Liver (tissue), 9 donors: Measurements from ENCODE around the gene VPS37B. TPM values are rescaled to one million over a fixed set of nuclear protein-coding genes. Genes with fewer than 3 reads are reported as not detected.

Experiments
- DNase-seq: peaks from one replicate; pipeline ENCODE4 v3.0.0-alpha.2; 2017; ENCODE audit warnings: low spot score
- H3K27ac ChIP-seq, 2 donors: one replicate each; pipeline ENCODE4 v1.7.0; 2013; ENCODE audit warnings: inconsistent platforms in 2 of 2, low read length in 2 of 2, control low read depth in 1 of 2, low read depth in 1 of 2, mild to moderate bottlenecking in 1 of 2
- H3K27me3 ChIP-seq, 4 donors: one replicate each; pipeline versions ENCODE4 v1.6.1 to v1.7.0; 2013; ENCODE audit warnings: low read length in 3 of 4, inconsistent platforms in 1 of 4, mild to moderate bottlenecking in 1 of 4, moderate library complexity in 1 of 4; ENCODE audit not compliant: control insufficient read depth in 4 of 4, insufficient read depth in 4 of 4
- H3K36me3 ChIP-seq, 4 donors: one replicate each; pipeline versions ENCODE4 v1.6.1 to v1.7.0; 2013; ENCODE audit warnings: low read length in 3 of 4, mild to moderate bottlenecking in 3 of 4, low read depth in 1 of 4, moderate library complexity in 1 of 4; ENCODE audit not compliant: control insufficient read depth in 4 of 4, insufficient read depth in 3 of 4
- H3K4me1 ChIP-seq, 4 donors: one replicate each; pipeline versions ENCODE4 v1.6.1 to v1.7.0; 2013; ENCODE audit warnings: low read length in 3 of 4, mild to moderate bottlenecking in 3 of 4, moderate library complexity in 1 of 4; ENCODE audit not compliant: control insufficient read depth in 4 of 4, insufficient read depth in 4 of 4
- H3K4me3 ChIP-seq, 3 donors: one replicate each; pipeline versions ENCODE4 v1.6.1 to v1.7.0; 2013; ENCODE audit warnings: low read length in 3 of 3, control low read depth in 1 of 3, low read depth in 1 of 3, mild to moderate bottlenecking in 1 of 3
- H3K9ac ChIP-seq, 2 donors: one replicate each; pipeline ENCODE4 v1.7.0; 2013; ENCODE audit warnings: low read length in 2 of 2, mild to moderate bottlenecking in 2 of 2, moderate library complexity in 2 of 2, control low read depth in 1 of 2, low read depth in 1 of 2
- H3K9me3 ChIP-seq, 4 donors: one replicate each; pipeline versions ENCODE4 v1.6.1 to v1.7.0; 2013; ENCODE audit warnings: low read length in 3 of 4; ENCODE audit not compliant: control insufficient read depth in 4 of 4
- ATF3 ChIP-seq: IDR thresholded peaks from 2 replicates; pipeline ENCODE4 v1.6.1; 2016; ENCODE audit warnings: antibody characterized with exemption
- EGR1 ChIP-seq, 2 donors: IDR thresholded peaks; 2 replicates each; pipeline ENCODE4 v1.6.1; 2016 to 2018; ENCODE audit warnings: antibody characterized with exemption in 2 of 2, low read depth in 2 of 2
- FOXA1 ChIP-seq: IDR thresholded peaks from 2 replicates; pipeline ENCODE4 v1.6.1; 2016; ENCODE audit warnings: antibody characterized with exemption
- FOXA2 ChIP-seq: IDR thresholded peaks from 2 replicates; pipeline ENCODE4 v1.6.1; 2016; ENCODE audit warnings: antibody characterized with exemption
- GABPA ChIP-seq, 2 donors: IDR thresholded peaks in 1 of 2; conservative IDR thresholded peaks in 1 of 2; 2 replicates each; pipeline ENCODE4 v1.6.1; 2016; ENCODE audit warnings: antibody characterized with exemption in 2 of 2, mild to moderate bottlenecking in 1 of 2, moderate library complexity in 1 of 2
- HNF4A ChIP-seq, 2 donors: conservative IDR thresholded peaks; 2 replicates each; pipeline ENCODE4 v1.6.1; 2016; ENCODE audit warnings: antibody characterized with exemption in 2 of 2, mild to moderate bottlenecking in 2 of 2
- HNF4G ChIP-seq: IDR thresholded peaks from 2 replicates; pipeline ENCODE4 v1.6.1; 2016; ENCODE audit warnings: antibody characterized with exemption
- JUND ChIP-seq, 2 donors: IDR thresholded peaks; 2 replicates each; pipeline ENCODE4 v1.6.1; 2016; ENCODE audit warnings: antibody characterized with exemption in 2 of 2
- NR2F2 ChIP-seq: IDR thresholded peaks from 2 replicates; pipeline ENCODE4 v1.6.1; 2016; ENCODE audit warnings: antibody characterized with exemption
- RAD21 ChIP-seq, 2 donors: IDR thresholded peaks; 2 replicates each; pipeline ENCODE4 v1.6.1; 2016; ENCODE audit warnings: antibody characterized with exemption in 2 of 2, mild to moderate bottlenecking in 2 of 2
- RXRA ChIP-seq, 2 donors: IDR thresholded peaks; 2 replicates each; pipeline ENCODE4 v1.6.1; 2017 to 2018; ENCODE audit warnings: antibody characterized with exemption in 2 of 2, mild to moderate bottlenecking in 1 of 2
- SP1 ChIP-seq: IDR thresholded peaks from 2 replicates; pipeline ENCODE4 v1.6.1; 2018; ENCODE audit warnings: antibody characterized with exemption, mild to moderate bottlenecking
- TAF1 ChIP-seq: conservative IDR thresholded peaks from 2 replicates; pipeline ENCODE4 v1.6.1; 2016; ENCODE audit warnings: antibody characterized with exemption, mild to moderate bottlenecking
- YY1 ChIP-seq: IDR thresholded peaks from 2 replicates; pipeline ENCODE4 v1.6.1; 2016; ENCODE audit warnings: antibody characterized with exemption, mild to moderate bottlenecking
- ZBTB33 ChIP-seq: IDR thresholded peaks from 2 replicates; pipeline ENCODE4 v1.6.1; 2016; ENCODE audit warnings: antibody characterized with exemption
- WGBS: extraction: QIAGEN DNeasy Blood & Tissue Kit; methylation state at CpG from one replicate; pipeline ENCODE4 v1.1.7; 2013; 5-methylcytosine and 5-hydroxymethylcytosine counted together
- polyA plus RNA-seq, 2 donors: library from polyadenylated mRNA; stranded (reverse) in 1 of 2; unstranded in 1 of 2; fragments of 200-250 nt in 1 of 2; fragments of >200 nt in 1 of 2; fragmentation: Nextera tagmentation in 1 of 2; extraction: Ambion mirVana in 1 of 2; gene quantifications; one replicate each; pipeline versions ENCODE4 v1.2.1 to v1.2.3, GENCODE V29; 2013 to 2015
- total RNA-seq, 2 donors: library from RNA; depleted of rRNA; stranded (reverse); fragments of >200 nt; gene quantifications; one replicate each; pipeline ENCODE4 v1.2.3, GENCODE V29; 2014
- TF ChIP-seq, protein P1 (sequence below): IDR thresholded peaks from 2 replicates; pipeline ENCODE4 v1.6.1; 2016; ENCODE audit warnings: antibody characterized with exemption
- TF ChIP-seq, protein P2 (sequence below): IDR thresholded peaks from 2 replicates; pipeline ENCODE4 v1.6.1; 2016; ENCODE audit warnings: antibody characterized with exemption, mild to moderate bottlenecking
- TF ChIP-seq, protein P3 (sequence below): fragments of 150-350 bp; IDR thresholded peaks from 2 replicates; pipeline ENCODE4 v1.5.1; 2017; ENCODE audit warnings: improper control_type of control experiment, low read depth, low read length; ENCODE audit not compliant: missing input control
- donor health status: healthy.
- donor health status: healthy.
- donor health status: healthy.
- donor health status: healthy.
- donor health status: healthy.

The VPS37B gene
- total and polyA plus RNA-seq, 4 donors: 2.3 to 6.8 (median 3.8) TPM

DNA sequence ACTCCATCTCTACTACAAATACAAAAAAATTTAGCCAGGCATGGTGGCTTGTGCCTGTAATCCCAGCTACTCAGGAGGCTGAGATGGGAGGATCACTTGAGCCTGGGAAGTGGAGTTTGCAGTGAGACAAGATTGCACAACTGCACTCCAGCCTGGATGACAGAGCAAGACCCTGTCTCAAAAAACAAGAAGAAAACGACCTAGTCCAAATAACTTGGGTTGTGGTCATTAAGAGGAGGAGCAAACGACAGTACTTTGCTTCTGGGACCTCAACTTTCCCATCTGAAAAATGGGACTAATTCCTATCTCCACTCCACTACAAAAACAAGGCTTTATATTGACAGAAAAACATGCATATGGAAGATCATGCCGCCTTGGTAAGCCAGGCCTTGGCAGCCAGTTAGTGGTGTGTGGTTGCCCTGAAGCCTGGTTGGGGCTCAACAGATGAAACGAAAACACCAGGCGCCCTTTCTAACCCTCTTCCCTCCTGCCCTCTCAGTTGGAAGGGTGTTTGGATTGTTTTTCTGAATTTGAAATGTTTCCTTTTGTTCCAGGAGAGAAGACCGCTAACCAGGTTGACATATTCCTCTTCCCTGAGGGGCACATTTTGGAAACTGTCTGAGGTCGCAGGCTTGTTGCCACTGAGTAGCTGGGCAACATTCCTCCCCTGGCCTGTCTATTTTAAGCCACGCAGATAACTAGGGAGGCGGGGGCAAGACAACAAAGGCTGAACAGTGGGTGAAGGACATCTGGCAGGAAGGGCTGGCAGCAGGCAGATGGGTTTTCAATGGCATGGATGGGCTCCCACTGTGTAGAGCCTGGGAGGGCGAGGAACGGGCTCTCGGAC lies 13.7 kb upstream of the VPS37B start:
- Histone ChIP-seq H3K27ac (no peak overlapping the region), H3K4me3 (no peak overlapping the region), H3K9me3 (no peaks in the 10 kb centered on the region), H3K9ac (no peak overlapping the region), H3K27me3 (no peaks in the 10 kb centered on the region), H3K4me1 (no peaks in the 10 kb centered on the region), H3K36me3 (no peaks in the 10 kb centered on the region)
- DNase-seq: no peak
- WGBS: 77% methylated on average over 12 of the region's 12 CpGs
- TF ChIP-seq GABPA (IDR thresholded peaks at IDR 0.05 in 1 of 2, conservative IDR thresholded peaks at IDR 0.05 in 1 of 2) (no peak), FOXA1 (no peak), ATF3 (no peak), JUND (IDR thresholded peaks at IDR 0.05) (no peak), HNF4A (conservative IDR thresholded peaks at IDR 0.05) (no peak), ZBTB33 (no peak), RXRA (IDR thresholded peaks at IDR 0.05) (no peak), RAD21 (IDR thresholded peaks at IDR 0.05) (no peak), FOXA2 (no peak), NR2F2 (no peak), HNF4G (no peak), EGR1 (IDR thresholded peaks at IDR 0.05; ENCODE audit: low read depth in 2 of 2) (no peak), SP1 (no peak), TAF1 (no peak), YY1 (no peak)
- TF ChIP-seq, protein P1, sequence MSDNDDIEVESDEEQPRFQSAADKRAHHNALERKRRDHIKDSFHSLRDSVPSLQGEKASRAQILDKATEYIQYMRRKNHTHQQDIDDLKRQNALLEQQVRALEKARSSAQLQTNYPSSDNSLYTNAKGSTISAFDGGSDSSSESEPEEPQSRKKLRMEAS: no peak
- TF ChIP-seq, protein P2, sequence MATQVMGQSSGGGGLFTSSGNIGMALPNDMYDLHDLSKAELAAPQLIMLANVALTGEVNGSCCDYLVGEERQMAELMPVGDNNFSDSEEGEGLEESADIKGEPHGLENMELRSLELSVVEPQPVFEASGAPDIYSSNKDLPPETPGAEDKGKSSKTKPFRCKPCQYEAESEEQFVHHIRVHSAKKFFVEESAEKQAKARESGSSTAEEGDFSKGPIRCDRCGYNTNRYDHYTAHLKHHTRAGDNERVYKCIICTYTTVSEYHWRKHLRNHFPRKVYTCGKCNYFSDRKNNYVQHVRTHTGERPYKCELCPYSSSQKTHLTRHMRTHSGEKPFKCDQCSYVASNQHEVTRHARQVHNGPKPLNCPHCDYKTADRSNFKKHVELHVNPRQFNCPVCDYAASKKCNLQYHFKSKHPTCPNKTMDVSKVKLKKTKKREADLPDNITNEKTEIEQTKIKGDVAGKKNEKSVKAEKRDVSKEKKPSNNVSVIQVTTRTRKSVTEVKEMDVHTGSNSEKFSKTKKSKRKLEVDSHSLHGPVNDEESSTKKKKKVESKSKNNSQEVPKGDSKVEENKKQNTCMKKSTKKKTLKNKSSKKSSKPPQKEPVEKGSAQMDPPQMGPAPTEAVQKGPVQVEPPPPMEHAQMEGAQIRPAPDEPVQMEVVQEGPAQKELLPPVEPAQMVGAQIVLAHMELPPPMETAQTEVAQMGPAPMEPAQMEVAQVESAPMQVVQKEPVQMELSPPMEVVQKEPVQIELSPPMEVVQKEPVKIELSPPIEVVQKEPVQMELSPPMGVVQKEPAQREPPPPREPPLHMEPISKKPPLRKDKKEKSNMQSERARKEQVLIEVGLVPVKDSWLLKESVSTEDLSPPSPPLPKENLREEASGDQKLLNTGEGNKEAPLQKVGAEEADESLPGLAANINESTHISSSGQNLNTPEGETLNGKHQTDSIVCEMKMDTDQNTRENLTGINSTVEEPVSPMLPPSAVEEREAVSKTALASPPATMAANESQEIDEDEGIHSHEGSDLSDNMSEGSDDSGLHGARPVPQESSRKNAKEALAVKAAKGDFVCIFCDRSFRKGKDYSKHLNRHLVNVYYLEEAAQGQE: no peak
- TF ChIP-seq, protein P3, sequence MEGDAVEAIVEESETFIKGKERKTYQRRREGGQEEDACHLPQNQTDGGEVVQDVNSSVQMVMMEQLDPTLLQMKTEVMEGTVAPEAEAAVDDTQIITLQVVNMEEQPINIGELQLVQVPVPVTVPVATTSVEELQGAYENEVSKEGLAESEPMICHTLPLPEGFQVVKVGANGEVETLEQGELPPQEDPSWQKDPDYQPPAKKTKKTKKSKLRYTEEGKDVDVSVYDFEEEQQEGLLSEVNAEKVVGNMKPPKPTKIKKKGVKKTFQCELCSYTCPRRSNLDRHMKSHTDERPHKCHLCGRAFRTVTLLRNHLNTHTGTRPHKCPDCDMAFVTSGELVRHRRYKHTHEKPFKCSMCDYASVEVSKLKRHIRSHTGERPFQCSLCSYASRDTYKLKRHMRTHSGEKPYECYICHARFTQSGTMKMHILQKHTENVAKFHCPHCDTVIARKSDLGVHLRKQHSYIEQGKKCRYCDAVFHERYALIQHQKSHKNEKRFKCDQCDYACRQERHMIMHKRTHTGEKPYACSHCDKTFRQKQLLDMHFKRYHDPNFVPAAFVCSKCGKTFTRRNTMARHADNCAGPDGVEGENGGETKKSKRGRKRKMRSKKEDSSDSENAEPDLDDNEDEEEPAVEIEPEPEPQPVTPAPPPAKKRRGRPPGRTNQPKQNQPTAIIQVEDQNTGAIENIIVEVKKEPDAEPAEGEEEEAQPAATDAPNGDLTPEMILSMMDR: no peak
